HEK293 (cell line): ENCODE measurements around the gene ITPKC.
A peak's percentile ranks its signal among the peaks of the same experiment; 100 is the strongest.

Experiments used
- EGR2 ChIP-seq: fragments of 450-650 bp; formaldehyde crosslinking; IDR thresholded peaks from 2 replicates; pipeline ENCODE4 v1.5.1; 2016; ENCODE audit warnings: low read depth, missing biosample characterization, missing genetic modification characterization
- FEZF1 ChIP-seq: fragments of 450-650 bp; formaldehyde crosslinking; IDR thresholded peaks from 2 replicates; pipeline ENCODE4 v1.5.1; 2016; ENCODE audit warnings: missing biosample characterization, missing genetic modification characterization
- GFI1B ChIP-seq: fragments of 450-650 bp; formaldehyde crosslinking; IDR thresholded peaks from 2 replicates; pipeline ENCODE4 v1.5.1; 2016; ENCODE audit warnings: missing biosample characterization, missing genetic modification characterization
- GLI2 ChIP-seq: fragments of 450-650 bp; formaldehyde crosslinking; IDR thresholded peaks from 2 replicates; pipeline ENCODE4; 2017; ENCODE audit warnings: missing biosample characterization, missing genetic modification characterization, low read depth, borderline replicate concordance
- GLIS1 ChIP-seq: fragments of 450-650 bp; formaldehyde crosslinking; IDR thresholded peaks from 2 replicates; pipeline ENCODE4 v1.5.1; 2016; ENCODE audit warnings: missing biosample characterization, missing genetic modification characterization
- GLIS2 ChIP-seq: fragments of 450-650 bp; formaldehyde crosslinking; IDR thresholded peaks from 2 replicates; pipeline ENCODE4 v1.5.1; 2016; ENCODE audit warnings: missing biosample characterization, missing genetic modification characterization
- HIC1 ChIP-seq: fragments of 450-650 bp; formaldehyde crosslinking; IDR thresholded peaks from 2 replicates; pipeline ENCODE4 v1.5.1; 2016; ENCODE audit warnings: missing biosample characterization, missing genetic modification characterization
- OVOL3 ChIP-seq: fragments of 450-650 bp; formaldehyde crosslinking; IDR thresholded peaks from 2 replicates; pipeline ENCODE4 v1.5.1; 2016; ENCODE audit warnings: missing biosample characterization, missing genetic modification characterization
- PRDM6 ChIP-seq: fragments of 450-650 bp; formaldehyde crosslinking; IDR thresholded peaks from 2 replicates; pipeline ENCODE4 v1.5.1; 2017; ENCODE audit warnings: missing biosample characterization, missing genetic modification characterization
- ZBTB1 ChIP-seq: fragments of 450-650 bp; formaldehyde crosslinking; IDR thresholded peaks from 2 replicates; pipeline ENCODE4 v1.5.1; 2016; ENCODE audit warnings: missing biosample characterization, missing genetic modification characterization
- ZBTB10 ChIP-seq: fragments of 450-650 bp; formaldehyde crosslinking; IDR thresholded peaks from 2 replicates; pipeline ENCODE4 v1.5.1; 2016; ENCODE audit warnings: missing biosample characterization, missing genetic modification characterization
- ZFP3 ChIP-seq: fragments of 450-650 bp; formaldehyde crosslinking; IDR thresholded peaks from 2 replicates; pipeline ENCODE4 v1.5.1; 2016; ENCODE audit warnings: low read depth, missing biosample characterization, missing genetic modification characterization
- ZNF146 ChIP-seq: fragments of 450-650 bp; formaldehyde crosslinking; IDR thresholded peaks from 2 replicates; pipeline ENCODE4 v1.5.1; 2016; ENCODE audit warnings: missing biosample characterization, missing genetic modification characterization
- ZNF169 ChIP-seq: fragments of 450-650 bp; formaldehyde crosslinking; IDR thresholded peaks from 2 replicates; pipeline ENCODE4 v1.5.1; 2016; ENCODE audit warnings: missing biosample characterization, missing genetic modification characterization
- ZNF223 ChIP-seq: fragments of 450-650 bp; formaldehyde crosslinking; IDR thresholded peaks from 2 replicates; pipeline ENCODE4 v1.5.1; 2016; ENCODE audit warnings: missing biosample characterization, missing genetic modification characterization
- ZNF366 ChIP-seq: fragments of 450-650 bp; formaldehyde crosslinking; conservative IDR thresholded peaks from 2 replicates; pipeline ENCODE4 v1.5.1; 2016; ENCODE audit warnings: missing biosample characterization, missing genetic modification characterization
- ZNF398 ChIP-seq: fragments of 450-650 bp; formaldehyde crosslinking; IDR thresholded peaks from 2 replicates; pipeline ENCODE4 v1.5.1; 2017; ENCODE audit warnings: missing biosample characterization, missing genetic modification characterization
- ZNF426 ChIP-seq: fragments of 450-650 bp; formaldehyde crosslinking; IDR thresholded peaks from 2 replicates; pipeline ENCODE4 v1.5.1; 2017; ENCODE audit warnings: missing biosample characterization, missing genetic modification characterization, mild to moderate bottlenecking, inconsistent platforms, moderate library complexity
- ZNF449 ChIP-seq: fragments of 450-650 bp; formaldehyde crosslinking; IDR thresholded peaks from 2 replicates; pipeline ENCODE4 v1.5.1; 2017; ENCODE audit warnings: missing biosample characterization, mild to moderate bottlenecking, missing genetic modification characterization, moderate library complexity
- ZNF518A ChIP-seq: fragments of 450-650 bp; formaldehyde crosslinking; conservative IDR thresholded peaks from 2 replicates; pipeline ENCODE4 v1.5.1; 2016; ENCODE audit warnings: low read depth, missing biosample characterization, missing genetic modification characterization
- ZNF544 ChIP-seq: fragments of 450-650 bp; formaldehyde crosslinking; IDR thresholded peaks from 2 replicates; pipeline ENCODE4 v1.5.0; 2017; ENCODE audit warnings: missing biosample characterization, missing genetic modification characterization
- ZNF621 ChIP-seq: fragments of 450-650 bp; formaldehyde crosslinking; IDR thresholded peaks from 2 replicates; pipeline ENCODE4 v1.5.1; 2017; ENCODE audit warnings: missing biosample characterization, missing genetic modification characterization
- ZNF660 ChIP-seq: fragments of 450-650 bp; IDR thresholded peaks from 2 replicates; pipeline ENCODE4 v1.5.1; 2018; ENCODE audit warnings: missing biosample characterization, mild to moderate bottlenecking, missing genetic modification characterization
- ZNF791 ChIP-seq: fragments of 450-650 bp; formaldehyde crosslinking; IDR thresholded peaks from 2 replicates; pipeline ENCODE4 v1.5.1; 2016; ENCODE audit warnings: missing biosample characterization, missing genetic modification characterization

ITPKC gene

GRCh38 chr19:40691421-40692211, 25.3 kb upstream of the ITPKC start (continued):
- TF ChIP-seq HIC1 (tag by site-specific recombination) (0 out of 2 replicates have a peak, but pooled peaks have one; percentile 81), ZNF518A (tag by site-specific recombination) (no peak), ZNF146 (no peak), ZNF621 (tag by site-specific recombination) (no peak), GLI2 (tag by site-specific recombination) (no peak), OVOL3 (tag by site-specific recombination) (no peak), FEZF1 (tag by site-specific recombination) (no peak), ZNF398 (peak; percentile 9; the same call in 1 of the 2 replicates), EGR2 (tag by site-specific recombination) (no peak), ZNF791 (tag by site-specific recombination) (no peak), GLIS1 (peak; percentile 46), ZNF223 (tag by site-specific recombination) (peak; percentile 96), ZNF449 (tag by site-specific recombination) (no peak), GFI1B (no peak), ZFP3 (tag by site-specific recombination) (no peak), ZBTB1 (tag by site-specific recombination) (no peak), ZNF169 (no peak), ZNF660 (tag by site-specific recombination) (no peak), GLIS2 (tag by site-specific recombination) (peak; percentile 45; the same call in 1 of the 2 replicates), ZNF544 (tag by site-specific recombination) (no peak), ZNF426 (tag by site-specific recombination) (no peak), ZBTB10 (peak; percentile 23; the same call in 1 of the 2 replicates), PRDM6 (tag by site-specific recombination) (no peak), ZNF366 (tag by site-specific recombination) (peak; percentile 10; the same call in 1 of the 2 replicates)
